ENCODE measurements around the gene GPATCH2L.

The GPATCH2L gene

GRCh38 chr14:76153919-76154318 is 2.2 kb downstream of the GPATCH2L start:
- no peak for TF ChIP-seq EZH2phosphoT487 (conservative IDR thresholded peaks at IDR 0.05; ENCODE audit: low read length)
- no peak for TF ChIP-seq CTCF (IDR thresholded peaks at IDR 0.05; ENCODE audit: insufficient read depth, low read length, poor library complexity, severe bottlenecking)
- H3K36me3 ChIP-seq (ENCODE audit: low read length) = peaks cover 12% of the 10 kb centered on the region
- no peaks in the 10 kb centered on the region for H3K27me3 ChIP-seq (ENCODE audit: low read length)
- peaks cover 66% of the 10 kb centered on the region for H3K79me2 ChIP-seq (ENCODE audit: insufficient read depth, low read length)
- H3K9ac ChIP-seq (ENCODE audit: low read length) = no peak overlapping the region
- H3K9me2 ChIP-seq (replicated peaks; ENCODE audit: insufficient read depth, low read length) = no peaks in the 10 kb centered on the region
- H3K27ac ChIP-seq (ENCODE audit: low read depth, low read length) = no peak overlapping the region
- peaks cover 10% of the 10 kb centered on the region; the same call in 1 of the 2 replicates for H4K20me1 ChIP-seq (ENCODE audit: low read depth, low read length)
- H3K4me2 ChIP-seq (ENCODE audit: low read depth, low read length, poor library complexity, severe bottlenecking) = peak overlapping the region; percentile 64
- no peak overlapping the region for H3K4me3 ChIP-seq (ENCODE audit: insufficient read depth, low read length, poor library complexity, severe bottlenecking)
- H3K9me3 ChIP-seq (ENCODE audit: insufficient read depth, low read length) = no peaks in the 10 kb centered on the region
- no peak overlapping the region for H2AFZ ChIP-seq (ENCODE audit: low read depth, low read length, severe bottlenecking)
- no peaks in the 10 kb centered on the region for H3F3A ChIP-seq (ENCODE audit: insufficient read depth)

- H3K9me3 ChIP-seq (ENCODE audit: insufficient read depth, low read length) = no peaks in the 10 kb centered on the region
- H3K36me3 ChIP-seq (ENCODE audit: low read length) = peaks cover 12% of the 10 kb centered on the region
- no peak overlapping the region for H3K27ac ChIP-seq (ENCODE audit: low read depth, low read length)
- H2AFZ ChIP-seq (ENCODE audit: low read depth, low read length, severe bottlenecking) = no peak overlapping the region
- peaks cover 66% of the 10 kb centered on the region for H3K79me2 ChIP-seq (ENCODE audit: insufficient read depth, low read length)
- no peak overlapping the region for H3K4me3 ChIP-seq (ENCODE audit: insufficient read depth, low read length, poor library complexity, severe bottlenecking)
- H3K4me2 ChIP-seq (ENCODE audit: low read depth, low read length, poor library complexity, severe bottlenecking) = peak overlapping the region; percentile 44
- H3K9ac ChIP-seq (ENCODE audit: low read length) = no peak overlapping the region
- no peaks in the 10 kb centered on the region for H3K9me2 ChIP-seq (replicated peaks; ENCODE audit: insufficient read depth, low read length)
- no peaks in the 10 kb centered on the region for H3K27me3 ChIP-seq (ENCODE audit: low read length)
- peaks cover 10% of the 10 kb centered on the region; the same call in 1 of the 2 replicates for H4K20me1 ChIP-seq (ENCODE audit: low read depth, low read length)
- TF ChIP-seq CTCF (IDR thresholded peaks at IDR 0.05; ENCODE audit: insufficient read depth, low read length, poor library complexity, severe bottlenecking) (no peak), EZH2phosphoT487 (conservative IDR thresholded peaks at IDR 0.05; ENCODE audit: low read length) (no peak)
- H3F3A ChIP-seq (ENCODE audit: insufficient read depth) = no peaks in the 10 kb centered on the region
Observed at GRCh38 chr14:76154539-76155126, 2.9 kb downstream of the GPATCH2L start.

GRCh38 chr14:76163668-76164363 is 12.1 kb downstream of the GPATCH2L start:
- Histone ChIP-seq H3K79me2 (ENCODE audit: insufficient read depth, low read length) (peaks cover 22% of the 10 kb centered on the region; the same call in 1 of the 2 replicates), H3K27ac (ENCODE audit: low read depth, low read length) (no peak overlapping the region)

More at GRCh38 chr14:76163668-76164363, 12.1 kb downstream of the GPATCH2L start:
- H3K9me3 ChIP-seq (ENCODE audit: insufficient read depth, low read length) = no peaks in the 10 kb centered on the region
- H3F3A ChIP-seq (ENCODE audit: insufficient read depth) = no peaks in the 10 kb centered on the region; the same call in 1 of the 2 replicates
- H3K9ac ChIP-seq (ENCODE audit: low read length) = no peak overlapping the region
- no peak overlapping the region for H3K4me3 ChIP-seq (ENCODE audit: insufficient read depth, low read length, poor library complexity, severe bottlenecking)
- TF ChIP-seq EZH2phosphoT487 (conservative IDR thresholded peaks at IDR 0.05; ENCODE audit: low read length) = no peak
- no peak for TF ChIP-seq CTCF (IDR thresholded peaks at IDR 0.05; ENCODE audit: insufficient read depth, low read length, poor library complexity, severe bottlenecking)
- peaks cover 13% of the 10 kb centered on the region; the same call in 1 of the 2 replicates for H3K36me3 ChIP-seq (ENCODE audit: low read length)
- H3K27me3 ChIP-seq (ENCODE audit: low read length) = no peaks in the 10 kb centered on the region
- H3K4me2 ChIP-seq (ENCODE audit: low read depth, low read length, poor library complexity, severe bottlenecking) = no peak overlapping the region
- no peaks in the 10 kb centered on the region for H4K20me1 ChIP-seq (ENCODE audit: low read depth, low read length)
- no peak overlapping the region for H2AFZ ChIP-seq (ENCODE audit: low read depth, low read length, severe bottlenecking)
- H3K9me2 ChIP-seq (replicated peaks; ENCODE audit: insufficient read depth, low read length) = no peaks in the 10 kb centered on the region

All from SU-DHL-6 (cell line).